Skeletal muscle tissue (tissue), 4 donors: ENCODE data around the gene RADIL. TPM values are rescaled to one million over a fixed set of nuclear protein-coding genes. Genes with fewer than 3 reads are reported as not detected.
"Not testable (repeated sequence)": the region's sequence is repeated elsewhere in the genome, so short reads cannot be mapped to it uniquely, and the experiment has no call there.

Source experiments
- H3K27ac ChIP-seq: one replicate; pipeline ENCODE4 v1.7.0; 2013; ENCODE audit warnings: mild to moderate bottlenecking, low read depth, low read length, inconsistent platforms
- H3K27me3 ChIP-seq, 3 donors: one replicate each; pipeline ENCODE4 v1.7.0; 2013; ENCODE audit warnings: low read length in 3 of 3; ENCODE audit not compliant: control insufficient read depth in 3 of 3, insufficient read depth in 3 of 3
- H3K36me3 ChIP-seq, 3 donors: one replicate each; pipeline ENCODE4 v1.7.0; 2013; ENCODE audit warnings: low read length in 3 of 3; ENCODE audit not compliant: control insufficient read depth in 3 of 3, insufficient read depth in 3 of 3
- H3K4me1 ChIP-seq, 3 donors: one replicate each; pipeline ENCODE4 v1.7.0; 2013; ENCODE audit warnings: low read length in 3 of 3, mild to moderate bottlenecking in 3 of 3; ENCODE audit not compliant: control insufficient read depth in 3 of 3, insufficient read depth in 3 of 3
- H3K4me3 ChIP-seq, 3 donors: one replicate each; pipeline ENCODE4 v1.7.0; 2013; ENCODE audit warnings: low read length in 3 of 3
- H3K9ac ChIP-seq, 3 donors: one replicate each; pipeline ENCODE4 v1.7.0; 2013; ENCODE audit warnings: low read length in 3 of 3, mild to moderate bottlenecking in 3 of 3, moderate library complexity in 2 of 3, low read depth in 1 of 3
- H3K9me3 ChIP-seq, 3 donors: one replicate each; pipeline ENCODE4 v1.7.0; 2013; ENCODE audit warnings: low read length in 3 of 3; ENCODE audit not compliant: control insufficient read depth in 3 of 3
- total RNA-seq: library from RNA; depleted of rRNA; stranded (reverse); fragments of >200 nt; gene quantifications from one replicate; pipeline ENCODE4 v1.2.3, GENCODE V29; 2014
- donor health status: Osteomylitis.

The RADIL gene
- total RNA-seq, 1 donor from 2014 or later: 1.0 TPM

- Histone ChIP-seq H3K4me1 (peaks cover 6 to 18% (median 15%) of the 10 kb centered on the region in 3 donors), H3K4me3 (no peak overlapping the region), H3K36me3 (peaks cover 0 to 3% (median under 1%) of the 10 kb centered on the region in 3 donors), H3K27ac (no peak overlapping the region), H3K27me3 (peaks cover 0 to 3% (median 0%) of the 10 kb centered on the region in 3 donors), H3K9ac (no peak overlapping the region), H3K9me3 (no peaks in the 10 kb centered on the region)
These were observed 87.1 kb downstream of the RADIL start for GRCh38 chr7:4796453-4796852.

GRCh38 chr7:4794591-4795350, 88.7 kb downstream of the RADIL start:
- peaks cover 0 to 3% (median 0%) of the 10 kb centered on the region in 3 donors for H3K27me3 ChIP-seq
- H3K9ac ChIP-seq: no peak overlapping the region
- H3K27ac ChIP-seq: no peak overlapping the region

GRCh38 chr7:4794171-4794570, 89.3 kb downstream of the RADIL start:
- not testable (repeated sequence) for H3K4me3 ChIP-seq, H3K9ac ChIP-seq, H3K9me3 ChIP-seq, H3K27ac ChIP-seq, H3K27me3 ChIP-seq
- Histone ChIP-seq H3K36me3 (peaks cover 12 to 17% (median 15%) of the 10 kb centered on the region in 3 donors), H3K4me1 (peaks cover 6 to 18% (median 15%) of the 10 kb centered on the region in 3 donors)

More at GRCh38 chr7:4794591-4795350, 88.7 kb downstream of the RADIL start:
- Histone ChIP-seq H3K36me3 (peaks cover 12 to 14% (median 13%) of the 10 kb centered on the region in 3 donors), H3K4me3 (no peak overlapping the region), H3K4me1 (peaks cover 6 to 18% (median 15%) of the 10 kb centered on the region in 3 donors), H3K9me3 (no peaks in the 10 kb centered on the region)

GRCh38 chr7:4793385-4793993, 90.0 kb downstream of the RADIL start:
- H3K9ac ChIP-seq, H3K9me3 ChIP-seq, H3K27me3 ChIP-seq, H3K4me3 ChIP-seq, H3K27ac ChIP-seq: not testable (repeated sequence)
- H3K36me3 ChIP-seq: peaks cover 15 to 17% (median 16%) of the 10 kb centered on the region in 3 donors
- peaks cover 4 to 17% (median 11%) of the 10 kb centered on the region in 3 donors for H3K4me1 ChIP-seq

- Histone ChIP-seq H3K9ac (peak overlapping the region; percentile 56 to 65 (median 62)), H3K27ac (no peak overlapping the region)
These were observed 90.9 kb downstream of the RADIL start for GRCh38 chr7:4792537-4793126.

GRCh38 chr7:4791738-4792536, 91.6 kb downstream of the RADIL start:
- Histone ChIP-seq H3K36me3 (peaks cover 23 to 28% (median 28%) of the 10 kb centered on the region in 3 donors), H3K27me3 (no peaks in the 10 kb centered on the region), H3K27ac (no peak overlapping the region), H3K4me3 (peak overlapping the region; percentile 43 to 69 (median 67)), H3K4me1 (peaks cover 0 to 12% (median 7%) of the 10 kb centered on the region in 3 donors), H3K9ac (peak overlapping the region; percentile 56 to 65 (median 62)), H3K9me3 (no peaks in the 10 kb centered on the region)

More at GRCh38 chr7:4792537-4793126, 90.9 kb downstream of the RADIL start:
- Histone ChIP-seq H3K9me3 (no peaks in the 10 kb centered on the region), H3K4me1 (peaks cover 0 to 12% (median 7%) of the 10 kb centered on the region in 3 donors), H3K27me3 (peaks cover 0 to 3% (median 0%) of the 10 kb centered on the region in 3 donors), H3K4me3 (peak overlapping the region; percentile 43 to 69 (median 67)), H3K36me3 (peaks cover 20 to 25% (median 21%) of the 10 kb centered on the region in 3 donors)

GRCh38 chr7:4791101-4791737, 92.3 kb downstream of the RADIL start:
- Histone ChIP-seq H3K4me1 (peaks cover 0 to 12% (median 7%) of the 10 kb centered on the region in 3 donors), H3K36me3 (peaks cover 27 to 32% (median 31%) of the 10 kb centered on the region in 3 donors)

GRCh38 chr7:4790516-4790991, 93.0 kb downstream of the RADIL start:
- Histone ChIP-seq H3K36me3 (peaks cover 33 to 36% (median 35%) of the 10 kb centered on the region in 3 donors), H3K9ac (no peak overlapping the region), H3K4me1 (peaks cover 0 to 12% (median 7%) of the 10 kb centered on the region in 3 donors), H3K4me3 (no peak overlapping the region), H3K27ac (no peak overlapping the region), H3K9me3 (no peaks in the 10 kb centered on the region), H3K27me3 (no peaks in the 10 kb centered on the region)

More at GRCh38 chr7:4791101-4791737, 92.3 kb downstream of the RADIL start:
- Histone ChIP-seq H3K4me3 (no peak overlapping the region), H3K9me3 (no peaks in the 10 kb centered on the region), H3K9ac (no peak overlapping the region), H3K27ac (no peak overlapping the region), H3K27me3 (no peaks in the 10 kb centered on the region)

GRCh38 chr7:4790078-4790465, 93.4 kb downstream of the RADIL start:
- Histone ChIP-seq H3K4me3 (no peak overlapping the region), H3K4me1 (peaks cover 0 to 12% (median 7%) of the 10 kb centered on the region in 3 donors), H3K27me3 (no peaks in the 10 kb centered on the region), H3K27ac (no peak overlapping the region), H3K36me3 (peaks cover 33 to 39% (median 37%) of the 10 kb centered on the region in 3 donors), H3K9me3 (no peaks in the 10 kb centered on the region), H3K9ac (no peak overlapping the region)
